ENCODE data around the gene PIGH. TPM values are rescaled to one million over a fixed set of nuclear protein-coding genes. Genes with fewer than 3 reads are reported as not detected.

PIGH gene
- total RNA-seq, 3 donors from 2014 or later (not counting 1 experiment from before 2014, with no cell fraction given), result 50.9 to 56.0 (median 54.5) TPM

- WGBS (ENCODE audit: insufficient coverage), result 91% methylated on average over 16 of the region's 16 CpGs
Measured at GRCh38 chr14:67577909-67578749, 21.9 kb downstream of the PIGH start.

GRCh38 chr14:67577181-67577808 lies 22.8 kb downstream of the PIGH start:
- Mint-ChIP-seq H3K36me3 (no peaks in the 10 kb centered on the region), H3K27ac (no peak overlapping the region), H3K27me3 (ENCODE audit: low read depth in 2 of 2) (peaks cover 0 to 3% of the 10 kb centered on the region in 2 donors), H3K9me3 (no peaks in the 10 kb centered on the region), H3K4me3 (no peak overlapping the region), H3K4me1 (no peaks in the 10 kb centered on the region)
- Histone ChIP-seq H3K36me3 (ENCODE audit: control insufficient read depth, insufficient read depth, low read length) (no peaks in the 10 kb centered on the region), H3K9me3 (ENCODE audit: control insufficient read depth, insufficient read depth, low read length) (no peaks in the 10 kb centered on the region), H3K4me3 (ENCODE audit: low read length) (no peak overlapping the region), H3K4me1 (ENCODE audit: control insufficient read depth, insufficient read depth, low read length) (no peaks in the 10 kb centered on the region), H3K27ac (ENCODE audit: low read length) (no peak overlapping the region), H3K27me3 (ENCODE audit: control insufficient read depth, insufficient read depth, low read length) (no peaks in the 10 kb centered on the region)
- TF ChIP-seq CTCF (IDR thresholded peaks at IDR 0.05), result no peak
- no peak for DNase-seq
- intact Hi-C loops (cut with micrococcal nuclease), result no loop called here
- WGBS (ENCODE audit: insufficient coverage), result 86% methylated on average over 13 of the region's 13 CpGs
- no peak for ATAC-seq

More at GRCh38 chr14:67577909-67578749, 21.9 kb downstream of the PIGH start:
- ATAC-seq, result no peak
- H3K27me3 Mint-ChIP-seq (ENCODE audit: low read depth in 2 of 2), result no peaks in the 10 kb centered on the region
- DNase-seq, result no peak
- Histone ChIP-seq H3K9me3 (ENCODE audit: control insufficient read depth, insufficient read depth, low read length) (no peaks in the 10 kb centered on the region), H3K36me3 (ENCODE audit: control insufficient read depth, insufficient read depth, low read length) (no peaks in the 10 kb centered on the region), H3K27me3 (ENCODE audit: control insufficient read depth, insufficient read depth, low read length) (no peaks in the 10 kb centered on the region), H3K4me1 (ENCODE audit: control insufficient read depth, insufficient read depth, low read length) (no peaks in the 10 kb centered on the region), H3K4me3 (ENCODE audit: low read length) (no peak overlapping the region), H3K27ac (ENCODE audit: low read length) (no peak overlapping the region)
- H3K36me3 Mint-ChIP-seq, result no peaks in the 10 kb centered on the region
- TF ChIP-seq CTCF (IDR thresholded peaks at IDR 0.05), result no peak
- H3K9me3 Mint-ChIP-seq, result no peaks in the 10 kb centered on the region
- intact Hi-C loops (cut with micrococcal nuclease), result no loop called here
- no peaks in the 10 kb centered on the region for H3K4me1 Mint-ChIP-seq
- no peak overlapping the region for H3K4me3 Mint-ChIP-seq
- no peak overlapping the region for H3K27ac Mint-ChIP-seq

- no peak for TF ChIP-seq CTCF (IDR thresholded peaks at IDR 0.05)
- no peak for ATAC-seq
- Mint-ChIP-seq H3K27ac (no peak overlapping the region), H3K4me3 (no peak overlapping the region), H3K9me3 (no peaks in the 10 kb centered on the region), H3K27me3 (ENCODE audit: low read depth in 2 of 2) (peaks cover 0 to 3% of the 10 kb centered on the region in 2 donors), H3K4me1 (peaks cover 0 to 1% of the 10 kb centered on the region in 2 donors), H3K36me3 (no peaks in the 10 kb centered on the region)
- Histone ChIP-seq H3K4me1 (ENCODE audit: control insufficient read depth, insufficient read depth, low read length) (no peaks in the 10 kb centered on the region), H3K27ac (ENCODE audit: low read length) (no peak overlapping the region), H3K36me3 (ENCODE audit: control insufficient read depth, insufficient read depth, low read length) (no peaks in the 10 kb centered on the region), H3K4me3 (ENCODE audit: low read length) (no peak overlapping the region), H3K27me3 (ENCODE audit: control insufficient read depth, insufficient read depth, low read length) (no peaks in the 10 kb centered on the region), H3K9me3 (ENCODE audit: control insufficient read depth, insufficient read depth, low read length) (no peaks in the 10 kb centered on the region)
- DNase-seq, result no peak
- 96% methylated on average over 7 of the region's 7 CpGs for WGBS (ENCODE audit: insufficient coverage)
- intact Hi-C loops (cut with micrococcal nuclease), result no loop called here
Measured at GRCh38 chr14:67576216-67576955, 23.7 kb downstream of the PIGH start.

Measured in natural killer cell (primary cell).